ENCODE measurements around the gene BCAS1. TPM values are rescaled to one million over a fixed set of nuclear protein-coding genes. Genes with fewer than 3 reads are reported as not detected.
A peak's percentile ranks its signal among the peaks of the same experiment; 100 is the strongest.

The BCAS1 gene
- total RNA-seq, 4 donors from 2014 or later = 0.32 TPM; not detected in 3

DNA sequence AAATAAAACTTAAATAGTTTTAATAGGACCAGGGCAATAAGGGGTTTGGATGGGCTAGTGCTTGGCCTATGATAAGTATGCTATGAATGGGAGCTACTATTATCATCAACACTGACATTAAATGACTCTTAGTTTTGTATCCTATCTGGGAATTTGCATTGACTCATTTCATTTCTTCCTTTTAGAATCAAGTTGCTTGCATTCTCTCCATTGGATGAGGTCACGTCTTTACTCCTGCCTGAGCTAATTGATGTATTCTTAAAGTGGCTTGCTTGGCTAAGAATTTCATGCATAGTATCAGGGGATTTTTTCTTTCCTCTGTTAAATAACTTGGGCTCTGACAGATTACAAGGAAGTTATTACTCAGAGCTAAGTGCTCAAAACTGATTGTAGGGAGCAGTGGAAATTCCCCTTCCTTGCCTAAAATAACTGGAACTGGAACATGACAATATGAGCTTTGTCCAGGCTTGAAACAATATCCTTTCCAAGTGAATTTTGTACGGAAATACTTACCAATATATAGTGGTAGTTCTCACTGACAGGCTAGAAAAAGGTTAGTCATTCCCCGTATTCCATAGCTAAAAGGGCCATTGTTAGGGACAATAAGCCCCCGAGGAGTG, 169.9 kb downstream of the BCAS1 start:
- TF ChIP-seq, protein P1, sequence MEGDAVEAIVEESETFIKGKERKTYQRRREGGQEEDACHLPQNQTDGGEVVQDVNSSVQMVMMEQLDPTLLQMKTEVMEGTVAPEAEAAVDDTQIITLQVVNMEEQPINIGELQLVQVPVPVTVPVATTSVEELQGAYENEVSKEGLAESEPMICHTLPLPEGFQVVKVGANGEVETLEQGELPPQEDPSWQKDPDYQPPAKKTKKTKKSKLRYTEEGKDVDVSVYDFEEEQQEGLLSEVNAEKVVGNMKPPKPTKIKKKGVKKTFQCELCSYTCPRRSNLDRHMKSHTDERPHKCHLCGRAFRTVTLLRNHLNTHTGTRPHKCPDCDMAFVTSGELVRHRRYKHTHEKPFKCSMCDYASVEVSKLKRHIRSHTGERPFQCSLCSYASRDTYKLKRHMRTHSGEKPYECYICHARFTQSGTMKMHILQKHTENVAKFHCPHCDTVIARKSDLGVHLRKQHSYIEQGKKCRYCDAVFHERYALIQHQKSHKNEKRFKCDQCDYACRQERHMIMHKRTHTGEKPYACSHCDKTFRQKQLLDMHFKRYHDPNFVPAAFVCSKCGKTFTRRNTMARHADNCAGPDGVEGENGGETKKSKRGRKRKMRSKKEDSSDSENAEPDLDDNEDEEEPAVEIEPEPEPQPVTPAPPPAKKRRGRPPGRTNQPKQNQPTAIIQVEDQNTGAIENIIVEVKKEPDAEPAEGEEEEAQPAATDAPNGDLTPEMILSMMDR (IDR thresholded peaks at IDR 0.05 in 4 of 5, conservative IDR thresholded peaks at IDR 0.05 in 1 of 5) = no peak
- TF ChIP-seq POLR2A (IDR thresholded peaks at IDR 0.05) = no peak
- Histone ChIP-seq H3K27me3 (no peaks in the 10 kb centered on the region), H3K9me3 (no peaks in the 10 kb centered on the region), H3K36me3 (no peaks in the 10 kb centered on the region), H3K4me3 (no peak overlapping the region), H3K4me1 (peaks cover 6 to 22% of the 10 kb centered on the region in 2 donors), H3K27ac (peak overlapping the region; percentile 24 to 68 (median 62))
- in situ Hi-C loops (cut with MboI; ENCODE audit: low sequenced_read_pairs in 4 of 4) (no loop called here), intact Hi-C loops (cut with DNase I; ENCODE audit: low total_unique reads) (no loop called here)
- peak in 1 of 2 donors; percentile 28 for ATAC-seq
- DNase-seq = no peak

DNA sequence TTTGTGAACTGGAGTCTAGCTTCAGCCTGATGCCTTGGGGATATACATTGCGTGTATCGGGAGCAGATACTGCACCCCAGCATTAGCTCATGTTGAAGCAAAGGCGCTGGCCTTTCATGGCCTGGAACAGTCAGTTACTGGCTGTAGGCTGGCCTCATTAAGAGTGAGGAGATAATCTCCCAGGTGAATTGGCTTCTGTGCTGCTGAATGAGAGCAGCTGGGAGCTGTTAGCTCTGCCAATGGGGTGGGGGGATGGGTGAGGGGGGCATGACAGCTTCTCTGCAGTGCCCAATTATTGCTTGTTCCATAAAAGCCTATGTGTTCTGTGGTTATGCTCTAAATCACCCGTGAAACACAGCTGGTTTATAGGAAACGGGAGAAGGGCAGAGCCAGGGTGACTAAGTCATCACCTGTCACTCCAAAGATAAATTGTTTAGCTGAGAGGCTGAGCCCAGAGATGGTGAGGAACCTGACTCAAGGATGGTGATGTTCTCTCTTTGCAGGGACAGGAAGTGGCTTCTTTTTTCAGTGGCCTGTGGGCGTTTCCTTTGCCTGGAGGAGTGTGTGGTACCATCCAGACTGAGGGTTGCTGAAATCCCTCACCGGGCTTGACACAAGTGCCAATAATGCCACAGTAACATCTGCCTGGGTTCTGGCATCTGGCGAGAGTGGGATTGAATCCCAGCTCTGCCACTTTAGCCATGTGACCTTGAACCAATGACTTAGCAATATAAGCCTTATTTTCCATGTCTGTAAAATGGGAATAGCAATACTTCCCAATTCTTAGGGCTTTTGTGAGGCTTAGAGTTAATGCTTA, 170.8 kb downstream of the BCAS1 start:
- H3K36me3 ChIP-seq = no peaks in the 10 kb centered on the region
- H3K9me3 ChIP-seq = no peaks in the 10 kb centered on the region
- H3K27me3 ChIP-seq = no peaks in the 10 kb centered on the region
- H3K27ac ChIP-seq = peak overlapping the region; percentile 24 to 68 (median 51)
- H3K4me1 ChIP-seq = peaks cover 6 to 22% of the 10 kb centered on the region in 2 donors
- intact Hi-C loops (cut with DNase I; ENCODE audit: low total_unique reads) = no loop called here
- H3K4me3 ChIP-seq = no peak overlapping the region
- in situ Hi-C loops (cut with MboI; ENCODE audit: low sequenced_read_pairs in 4 of 4) = no loop called here
- ATAC-seq (peak; percentile 90 to 92), DNase-seq (peak; percentile 41 to 53)
- TF ChIP-seq, protein P1 (IDR thresholded peaks at IDR 0.05 in 4 of 5, conservative IDR thresholded peaks at IDR 0.05 in 1 of 5) = no peak
- TF ChIP-seq POLR2A (IDR thresholded peaks at IDR 0.05) = no peak

DNA sequence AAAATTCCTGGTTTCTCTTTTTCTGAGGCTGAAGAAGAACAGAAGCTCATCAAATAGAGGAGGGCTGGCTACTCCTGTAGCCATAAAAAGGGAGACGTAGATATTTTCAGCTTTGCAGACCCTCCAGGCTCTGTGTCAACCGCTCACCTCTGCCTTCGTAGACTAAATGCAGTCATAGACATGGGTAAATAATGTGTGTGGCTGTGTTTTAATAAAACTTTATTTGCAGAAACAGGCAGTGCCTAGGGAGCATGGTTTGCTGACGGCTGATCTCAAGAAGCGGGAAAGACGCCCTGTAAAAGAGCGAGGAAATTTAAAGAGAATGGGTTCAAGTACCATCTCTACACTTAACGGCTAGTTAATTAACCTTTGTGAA, 171.8 kb downstream of the BCAS1 start:
- peaks cover 6 to 22% of the 10 kb centered on the region in 2 donors for H3K4me1 ChIP-seq
- no peaks in the 10 kb centered on the region for H3K9me3 ChIP-seq
- H3K27ac ChIP-seq = peak overlapping the region in 2 of 4 donors; percentile 32 to 62
- H3K27me3 ChIP-seq = no peaks in the 10 kb centered on the region
- in situ Hi-C loops (cut with MboI; ENCODE audit: low sequenced_read_pairs in 4 of 4) (no loop called here), intact Hi-C loops (cut with DNase I; ENCODE audit: low total_unique reads) (no loop called here)
- DNase-seq = no peak
- H3K4me3 ChIP-seq = no peak overlapping the region
- ATAC-seq = no peak
- H3K36me3 ChIP-seq = no peaks in the 10 kb centered on the region
- TF ChIP-seq, protein P1 (IDR thresholded peaks at IDR 0.05 in 4 of 5, conservative IDR thresholded peaks at IDR 0.05 in 1 of 5) = no peak
- TF ChIP-seq POLR2A (IDR thresholded peaks at IDR 0.05) = no peak

DNA sequence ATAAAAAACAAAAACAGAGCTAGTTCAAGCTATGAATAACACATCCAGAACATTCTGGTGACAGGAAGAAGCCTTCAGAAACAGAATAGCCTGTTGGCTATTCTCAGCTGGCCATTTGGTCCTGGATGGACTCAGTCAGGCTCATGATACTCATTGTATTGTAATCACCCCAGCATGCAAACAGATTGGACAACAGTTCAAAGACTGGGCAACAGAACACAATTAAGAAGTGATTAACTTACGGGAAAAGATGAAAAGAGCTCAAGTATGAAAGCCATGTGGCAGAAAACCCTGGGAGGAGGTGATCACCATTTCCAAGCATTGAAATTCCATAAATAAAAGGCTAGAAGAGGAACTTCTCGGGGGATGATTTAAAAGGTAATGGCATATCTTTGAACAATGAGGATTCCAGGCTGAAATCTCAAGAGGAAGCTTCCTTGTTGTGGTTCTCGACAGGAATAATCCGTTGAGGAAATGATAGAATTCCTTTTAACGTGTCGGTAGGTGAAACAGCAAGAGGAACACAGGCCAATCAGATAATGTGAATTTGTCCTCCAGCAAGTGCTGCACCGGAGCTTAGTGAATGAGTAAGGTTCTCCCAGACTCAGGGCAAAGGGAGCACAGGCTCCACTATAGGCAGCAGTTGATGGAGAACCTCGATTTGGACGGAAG, 172.4 kb downstream of the BCAS1 start:
- ATAC-seq = no peak
- no peaks in the 10 kb centered on the region for H3K9me3 ChIP-seq
- H3K27me3 ChIP-seq = no peaks in the 10 kb centered on the region
- intact Hi-C loops (cut with DNase I; ENCODE audit: low total_unique reads) (no loop called here), in situ Hi-C loops (cut with MboI; ENCODE audit: low sequenced_read_pairs in 4 of 4) (no loop called here)
- H3K4me3 ChIP-seq = no peak overlapping the region
- TF ChIP-seq, protein P1 (IDR thresholded peaks at IDR 0.05 in 4 of 5, conservative IDR thresholded peaks at IDR 0.05 in 1 of 5) = no peak
- no peak for TF ChIP-seq POLR2A (IDR thresholded peaks at IDR 0.05)
- no peak for DNase-seq
- peaks cover 6 to 22% of the 10 kb centered on the region in 2 donors for H3K4me1 ChIP-seq
- H3K27ac ChIP-seq = peak overlapping the region in 3 of 4 donors; percentile 49 to 62 (median 51)
- no peaks in the 10 kb centered on the region for H3K36me3 ChIP-seq
